ENCODE results near the gene SPINK6.

SPINK6 gene

GRCh38 chr5:148172377-148172776, 30.5 kb upstream of the SPINK6 start:
- H3K4me3 ChIP-seq (ENCODE audit: low read depth, low read length), result no peak overlapping the region
- no peak for TF ChIP-seq CTCF (IDR thresholded peaks at IDR 0.05; ENCODE audit: borderline replicate concordance, insufficient read depth, low read depth, low read length)

GRCh38 chr5:148176480-148176879, 26.4 kb upstream of the SPINK6 start:
- no peak overlapping the region for H3K4me3 ChIP-seq (ENCODE audit: low read depth, low read length)

GRCh38 chr5:148177207-148177606, 25.6 kb upstream of the SPINK6 start:
- TF ChIP-seq CTCF (IDR thresholded peaks at IDR 0.05; ENCODE audit: borderline replicate concordance, insufficient read depth, low read depth, low read length), result no peak
- no peak overlapping the region for H3K4me3 ChIP-seq (ENCODE audit: low read depth, low read length)

More at GRCh38 chr5:148176480-148176879, 26.4 kb upstream of the SPINK6 start:
- no peak for TF ChIP-seq CTCF (IDR thresholded peaks at IDR 0.05; ENCODE audit: borderline replicate concordance, insufficient read depth, low read depth, low read length)

GRCh38 chr5:148179234-148179824, 23.5 kb upstream of the SPINK6 start:
- no peak overlapping the region for H3K4me3 ChIP-seq (ENCODE audit: low read depth, low read length)
- TF ChIP-seq CTCF (IDR thresholded peaks at IDR 0.05; ENCODE audit: borderline replicate concordance, insufficient read depth, low read depth, low read length), result peak; percentile 50; the same call in 1 of the 2 replicates

- H3K4me3 ChIP-seq (ENCODE audit: low read depth, low read length), result no peak overlapping the region
- no peak for TF ChIP-seq CTCF (IDR thresholded peaks at IDR 0.05; ENCODE audit: borderline replicate concordance, insufficient read depth, low read depth, low read length)
These were observed 16.4 kb upstream of the SPINK6 start for GRCh38 chr5:148186248-148187003.

GRCh38 chr5:148191010-148191409, 11.8 kb upstream of the SPINK6 start:
- no peak for TF ChIP-seq CTCF (IDR thresholded peaks at IDR 0.05; ENCODE audit: borderline replicate concordance, insufficient read depth, low read depth, low read length)

GRCh38 chr5:148193202-148193601, 9.6 kb upstream of the SPINK6 start:
- no peak for TF ChIP-seq CTCF (IDR thresholded peaks at IDR 0.05; ENCODE audit: borderline replicate concordance, insufficient read depth, low read depth, low read length)
- H3K4me3 ChIP-seq (ENCODE audit: low read depth, low read length), result no peak overlapping the region

More at GRCh38 chr5:148191010-148191409, 11.8 kb upstream of the SPINK6 start:
- H3K4me3 ChIP-seq (ENCODE audit: low read depth, low read length), result no peak overlapping the region

Measured in GM12875 (cell line).